Fibroblast of the aortic adventitia (primary cell): Measurements from ENCODE around the gene CHD2. TPM values are rescaled to one million over a fixed set of nuclear protein-coding genes. Genes with fewer than 3 reads are reported as not detected.

Source experiments
- DNase-seq: peaks from one replicate; pipeline ENCODE4 v3.0.0-alpha.2; 2010; ENCODE audit warnings: low read depth
- H3K4me3 ChIP-seq: 2 replicates; pipeline ENCODE4 v1.5.1; 2011; ENCODE audit warnings: low read depth, mild to moderate bottlenecking, control low read depth, low read length, moderate library complexity
- CTCF ChIP-seq: IDR thresholded peaks from 2 replicates; pipeline ENCODE4 v1.5.1; 2011; ENCODE audit warnings: mild to moderate bottlenecking, low read length, control low read depth, inconsistent platforms; ENCODE audit not compliant: insufficient read depth
- total RNA-seq: library from RNA; depleted of rRNA; stranded (reverse); fragments of >200 nt; gene quantifications from 2 replicates; pipeline ENCODE4 v1.2.3, GENCODE V29; 2012; ENCODE audit warnings: low replicate concordance

CHD2 gene
- total RNA-seq, 1 donor = 83.7 TPM

DNA sequence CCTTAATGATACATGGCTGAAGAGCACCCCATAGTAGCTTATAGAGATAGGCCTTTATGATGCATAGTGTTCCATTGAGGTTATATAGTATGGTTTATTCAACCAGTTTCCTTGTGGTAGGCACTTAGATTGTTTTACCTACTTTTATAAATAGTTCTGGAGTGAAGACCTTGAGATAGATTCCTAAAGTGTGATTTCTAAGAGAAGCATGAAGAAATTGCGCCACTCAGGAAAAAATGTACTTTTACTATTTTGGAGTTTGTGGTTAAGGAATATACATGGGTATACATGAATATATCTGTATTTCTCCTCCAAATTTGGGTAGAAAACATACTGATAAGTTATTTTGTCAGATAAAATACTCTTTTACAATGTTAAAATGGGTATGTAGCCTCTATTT lies 70.5 kb downstream of the CHD2 start:
- peak; percentile 18 for DNase-seq
- no peak overlapping the region for H3K4me3 ChIP-seq
- TF ChIP-seq CTCF = no peak

- no peak for TF ChIP-seq CTCF
- H3K4me3 ChIP-seq = no peak overlapping the region
- DNase-seq = no peak
Observed at GRCh38 chr15:92971081-92971480, 71.0 kb downstream of the CHD2 start.

DNA sequence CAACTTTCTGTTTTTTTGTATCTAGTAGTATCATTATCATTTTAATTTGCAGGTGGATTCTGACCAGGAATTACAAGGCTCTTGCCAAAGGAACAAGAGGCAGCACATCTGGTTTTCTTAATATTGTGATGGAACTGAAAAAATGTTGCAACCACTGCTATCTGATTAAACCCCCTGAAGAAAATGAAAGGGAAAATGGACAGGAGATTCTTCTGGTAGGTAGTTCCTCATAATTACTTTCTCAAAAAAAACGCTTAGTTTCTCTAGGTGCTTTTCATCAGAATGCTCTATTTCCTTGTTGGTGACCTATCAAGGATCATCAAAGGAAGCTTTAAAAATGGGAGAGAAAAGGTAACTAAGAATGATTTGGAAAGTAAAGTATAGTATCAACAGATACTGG lies 71.6 kb downstream of the CHD2 start:
- TF ChIP-seq CTCF = no peak
- DNase-seq = no peak
- H3K4me3 ChIP-seq = no peak overlapping the region

- TF ChIP-seq CTCF = no peak
- DNase-seq = no peak
- H3K4me3 ChIP-seq = no peak overlapping the region
Observed at GRCh38 chr15:92974183-92974915, 74.2 kb downstream of the CHD2 start.

DNA sequence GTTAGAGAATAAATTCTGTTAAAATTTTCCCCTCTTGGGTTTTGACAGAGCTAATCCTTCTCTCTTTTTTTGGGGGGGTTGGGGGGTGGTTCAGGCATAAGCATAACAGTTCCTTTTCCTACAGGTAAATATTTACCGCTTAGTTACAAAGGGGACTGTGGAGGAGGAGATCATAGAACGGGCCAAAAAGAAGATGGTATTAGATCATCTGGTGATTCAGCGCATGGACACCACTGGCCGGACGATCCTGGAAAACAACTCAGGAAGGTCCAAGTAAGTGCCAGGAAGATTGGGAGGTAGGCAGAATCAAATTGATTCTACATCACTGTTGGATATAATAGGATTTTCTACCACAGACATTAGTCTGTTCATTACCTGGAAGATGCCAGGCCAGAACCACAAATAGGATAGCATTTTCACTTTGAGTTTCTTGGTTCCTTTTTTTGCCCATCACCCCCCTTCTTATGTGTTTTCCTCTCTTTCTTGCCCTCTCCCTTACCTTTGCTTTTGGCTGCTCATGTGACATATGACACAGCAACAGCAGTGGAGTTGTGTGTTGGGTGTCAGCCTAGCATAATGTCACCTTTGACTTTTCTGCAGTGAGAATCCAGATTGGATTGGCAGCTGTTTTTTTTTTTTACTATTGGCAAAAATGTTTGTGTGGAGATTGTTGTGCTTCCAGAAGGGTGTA lies 79.0 kb downstream of the CHD2 start:
- no peak for TF ChIP-seq CTCF
- no peak overlapping the region for H3K4me3 ChIP-seq
- no peak for DNase-seq

- no peak for TF ChIP-seq CTCF
- no peak overlapping the region for H3K4me3 ChIP-seq
- no peak for DNase-seq
Observed at GRCh38 chr15:92981333-92981732, 81.2 kb downstream of the CHD2 start.

- DNase-seq = no peak
- TF ChIP-seq CTCF = no peak
- no peak overlapping the region for H3K4me3 ChIP-seq
Observed at GRCh38 chr15:92984161-92984560, 84.0 kb downstream of the CHD2 start.
